ENCODE results near the gene PRIM1. TPM values are rescaled to one million over a fixed set of nuclear protein-coding genes. Genes with fewer than 3 reads are reported as not detected.
A peak's percentile ranks its signal among the peaks of the same experiment; 100 is the strongest.
"Not testable (repeated sequence)": the region's sequence is repeated elsewhere in the genome, so short reads cannot be mapped to it uniquely, and the experiment has no call there.

PRIM1 gene
- total RNA-seq, 1 experiment from 2014 or later = 36.5 TPM

GRCh38 chr12:56723889-56724700, 28.0 kb downstream of the PRIM1 start:
- DNase-seq (ENCODE audit: low read depth, low spot score) = peak; percentile 64
- in situ Hi-C loops (cut with HindIII; ENCODE audit: low pct_unique_long_range_greater_than_20kb, low sequenced_read_pairs) = no loop called here

GRCh38 chr12:56723352-56723751, 28.8 kb downstream of the PRIM1 start:
- no peak for DNase-seq (ENCODE audit: low read depth, low spot score)
- in situ Hi-C loops (cut with HindIII; ENCODE audit: low pct_unique_long_range_greater_than_20kb, low sequenced_read_pairs) = no loop called here

GRCh38 chr12:56722832-56723231, 29.3 kb downstream of the PRIM1 start:
- in situ Hi-C loops (cut with HindIII; ENCODE audit: low pct_unique_long_range_greater_than_20kb, low sequenced_read_pairs) = no loop called here
- no peak for DNase-seq (ENCODE audit: low read depth, low spot score)

GRCh38 chr12:56721721-56722120, 30.4 kb downstream of the PRIM1 start:
- peak; percentile 41 for DNase-seq (ENCODE audit: low read depth, low spot score)
- in situ Hi-C loops (cut with HindIII; ENCODE audit: low pct_unique_long_range_greater_than_20kb, low sequenced_read_pairs) = no loop called here

GRCh38 chr12:56721216-56721615, 30.9 kb downstream of the PRIM1 start:
- DNase-seq (ENCODE audit: low read depth, low spot score) = no peak
- in situ Hi-C loops (cut with HindIII; ENCODE audit: low pct_unique_long_range_greater_than_20kb, low sequenced_read_pairs) = no loop called here

GRCh38 chr12:56720731-56721151, 31.4 kb downstream of the PRIM1 start:
- in situ Hi-C loops (cut with HindIII; ENCODE audit: low pct_unique_long_range_greater_than_20kb, low sequenced_read_pairs) = no loop called here
- no peak for DNase-seq (ENCODE audit: low read depth, low spot score)

GRCh38 chr12:56719056-56719455, 33.1 kb downstream of the PRIM1 start:
- no peak for DNase-seq (ENCODE audit: low read depth, low spot score)
- in situ Hi-C loops (cut with HindIII; ENCODE audit: low pct_unique_long_range_greater_than_20kb, low sequenced_read_pairs) = no loop called here

- no peak for DNase-seq (ENCODE audit: low read depth, low spot score)
- in situ Hi-C loops (cut with HindIII; ENCODE audit: low pct_unique_long_range_greater_than_20kb, low sequenced_read_pairs) = no loop called here
These were observed 33.5 kb downstream of the PRIM1 start for GRCh38 chr12:56718636-56719035.

DNA sequence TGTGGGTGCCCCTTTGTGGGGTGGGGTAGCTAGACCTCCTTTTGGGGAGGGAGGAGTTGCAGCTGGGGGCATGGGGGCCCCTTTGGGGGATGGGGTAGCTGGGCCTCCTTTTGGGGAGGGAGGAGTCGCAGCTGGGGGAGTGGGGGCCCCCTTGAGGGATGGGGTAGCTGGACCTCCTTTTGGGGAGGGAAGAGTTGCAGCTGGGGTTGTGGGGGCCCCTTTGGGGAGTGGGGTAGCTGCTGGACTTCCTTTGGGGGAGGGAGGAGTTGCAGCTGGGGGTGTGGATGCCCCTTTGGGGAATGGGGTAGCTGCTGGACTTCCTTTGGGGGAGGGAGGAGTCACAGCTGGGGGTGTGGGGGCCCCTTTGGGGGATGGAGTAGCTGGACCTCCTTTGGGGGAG, 34.0 kb downstream of the PRIM1 start:
- in situ Hi-C loops (cut with HindIII; ENCODE audit: low pct_unique_long_range_greater_than_20kb, low sequenced_read_pairs) = no loop called here
- DNase-seq (ENCODE audit: low read depth, low spot score) = no peak

DNA sequence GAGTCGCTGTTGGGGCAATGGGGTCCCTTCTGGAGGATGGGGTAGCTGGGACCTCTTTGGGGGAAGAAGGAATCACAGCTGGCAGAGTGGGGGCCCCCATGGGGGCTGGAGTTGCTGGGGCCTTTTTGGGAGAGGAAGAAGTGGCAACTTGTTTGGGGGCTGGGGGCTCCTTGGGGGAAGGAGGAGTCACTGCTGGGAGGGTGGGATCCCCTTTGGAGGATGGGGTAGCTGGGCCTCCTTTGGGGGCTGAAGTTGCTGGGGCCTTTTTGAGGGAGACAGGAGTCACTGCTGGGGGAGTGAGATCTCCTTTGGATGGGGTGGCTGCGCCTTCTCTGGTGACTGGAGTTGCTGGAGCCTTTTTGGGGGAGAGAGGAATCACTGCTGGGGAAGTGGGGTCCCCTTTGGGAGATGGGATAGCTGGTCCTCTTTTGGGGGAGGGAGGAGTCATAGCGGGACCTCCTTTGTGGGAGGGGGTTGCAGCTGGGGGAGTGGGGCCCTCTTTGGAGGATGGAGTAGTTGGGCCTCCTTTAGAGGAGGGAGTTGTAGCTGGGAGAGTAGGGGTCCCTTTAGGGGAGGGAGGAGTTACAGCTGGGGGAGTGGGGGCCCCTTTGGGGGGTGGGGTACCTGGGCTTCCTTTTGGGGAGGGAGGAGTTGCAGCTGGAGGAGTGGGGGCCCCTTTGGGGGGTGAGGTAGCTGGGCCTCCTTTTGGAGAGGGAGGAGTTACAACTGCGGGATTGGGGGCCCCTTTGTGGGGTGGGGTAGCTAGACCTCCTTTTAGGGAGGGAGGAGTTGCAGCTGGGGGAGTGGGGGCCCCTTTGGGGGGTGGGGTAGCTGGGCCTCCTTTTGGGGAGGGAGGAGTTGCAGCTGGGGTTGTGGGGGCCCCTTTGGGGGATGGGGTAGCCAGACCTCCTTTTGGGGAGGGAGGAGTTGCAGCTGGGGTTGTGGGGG, 34.9 kb downstream of the PRIM1 start:
- no peak for DNase-seq (ENCODE audit: low read depth, low spot score)
- in situ Hi-C loops (cut with HindIII; ENCODE audit: low pct_unique_long_range_greater_than_20kb, low sequenced_read_pairs) = no loop called here

DNA sequence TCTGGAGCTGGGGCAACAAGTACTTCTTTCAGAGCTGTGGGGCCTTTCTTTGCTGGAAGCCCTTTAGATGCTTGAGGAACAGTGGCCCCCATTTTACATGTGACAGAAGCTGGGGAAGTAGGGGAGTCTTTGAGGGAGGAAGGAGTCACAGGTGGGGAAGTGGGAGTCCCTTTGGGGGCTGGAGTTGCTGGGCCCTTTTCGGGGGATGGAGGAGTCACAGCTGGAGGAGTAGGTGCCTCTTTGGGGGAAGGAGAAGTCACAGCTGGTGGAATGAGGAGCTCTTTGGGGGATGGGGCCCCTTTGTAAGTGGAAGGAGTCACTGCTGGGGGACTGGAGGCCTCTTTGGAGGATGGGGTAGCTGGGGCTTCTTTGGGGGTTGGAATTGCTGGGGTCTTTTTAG, 35.7 kb downstream of the PRIM1 start:
- DNase-seq (ENCODE audit: low read depth, low spot score) = no peak
- in situ Hi-C loops (cut with HindIII; ENCODE audit: low pct_unique_long_range_greater_than_20kb, low sequenced_read_pairs) = no loop called here

DNA sequence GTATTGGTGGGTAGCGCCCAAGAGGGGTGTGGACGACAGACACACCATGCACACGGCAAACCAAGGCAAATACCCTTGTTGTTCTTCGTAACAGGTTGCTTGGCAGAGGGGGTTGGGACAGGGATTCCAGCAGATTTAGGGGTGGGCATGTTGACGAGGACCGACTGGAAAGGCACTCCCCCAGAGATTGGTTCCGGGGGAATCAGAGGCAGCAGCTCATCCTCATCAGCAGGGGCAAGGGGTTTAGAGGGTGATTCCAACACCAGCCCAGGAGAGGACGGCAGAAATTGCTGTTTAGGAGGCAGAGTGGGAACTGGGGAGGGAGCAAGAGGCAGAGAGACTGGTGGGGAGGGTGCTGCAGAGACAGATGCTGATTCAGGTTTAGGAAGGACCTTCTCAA, 36.3 kb downstream of the PRIM1 start:
- DNase-seq (ENCODE audit: low read depth, low spot score) = no peak
- in situ Hi-C loops (cut with HindIII; ENCODE audit: low pct_unique_long_range_greater_than_20kb, low sequenced_read_pairs) = no loop called here

GRCh38 chr12:56714431-56714929, 37.6 kb downstream of the PRIM1 start:
- in situ Hi-C loops (cut with HindIII; ENCODE audit: low pct_unique_long_range_greater_than_20kb, low sequenced_read_pairs) = no loop called here
- no peak for DNase-seq (ENCODE audit: low read depth, low spot score)

DNA sequence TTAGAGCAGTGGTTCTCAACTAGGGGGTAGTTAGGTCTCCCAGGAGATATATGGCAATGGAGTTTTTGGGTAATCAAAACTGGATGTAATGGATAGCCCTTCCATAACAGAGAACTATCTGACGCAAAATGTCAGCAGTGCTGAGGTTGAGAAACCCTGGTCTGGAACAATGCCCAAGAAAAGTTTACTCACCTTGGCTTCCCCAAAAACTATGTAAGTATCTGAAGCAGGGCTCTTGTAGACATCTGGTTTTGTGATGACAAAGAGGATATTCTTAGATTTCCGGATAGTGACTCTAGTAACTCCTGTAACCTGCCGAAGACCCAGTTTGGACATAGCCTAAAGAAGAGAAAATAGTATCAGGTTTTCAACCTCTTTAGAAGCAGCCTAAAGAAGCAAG, 38.8 kb downstream of the PRIM1 start:
- in situ Hi-C loops (cut with HindIII; ENCODE audit: low pct_unique_long_range_greater_than_20kb, low sequenced_read_pairs) = no loop called here
- DNase-seq (ENCODE audit: low read depth, low spot score) = no peak

DNA sequence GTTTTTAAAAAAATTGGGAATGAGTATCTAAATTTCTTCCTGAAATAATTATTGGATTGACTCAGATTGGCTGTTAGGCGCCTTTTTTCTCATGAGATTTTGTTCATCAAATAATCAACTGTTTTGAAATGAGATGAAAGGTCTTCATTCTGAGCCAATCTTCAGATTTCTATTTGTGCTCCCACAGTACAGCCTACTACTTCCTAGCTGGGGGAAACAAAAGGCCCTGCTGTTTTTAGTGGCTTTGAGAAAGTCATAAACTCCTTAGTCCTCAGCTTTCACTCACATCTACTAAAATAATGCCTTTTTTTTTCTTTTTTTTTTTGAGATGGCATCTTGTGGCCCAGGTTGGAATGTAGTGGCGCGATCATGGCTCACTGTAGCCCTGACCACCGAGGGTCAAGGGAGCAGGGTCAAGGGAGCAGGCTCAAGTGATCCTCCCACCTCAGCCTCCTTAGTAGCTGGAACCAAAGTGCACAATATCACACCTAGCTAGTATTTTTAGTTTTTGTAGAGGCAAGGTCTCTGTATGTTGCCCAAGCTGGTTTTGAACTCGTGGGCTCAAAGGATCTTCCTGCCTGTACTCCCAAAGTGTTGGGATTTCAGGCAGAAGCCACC, 42.3 kb downstream of the PRIM1 start:
- in situ Hi-C loops (cut with HindIII; ENCODE audit: low pct_unique_long_range_greater_than_20kb, low sequenced_read_pairs) = no loop called here
- peak; percentile 84 for DNase-seq (ENCODE audit: low read depth, low spot score)

DNA sequence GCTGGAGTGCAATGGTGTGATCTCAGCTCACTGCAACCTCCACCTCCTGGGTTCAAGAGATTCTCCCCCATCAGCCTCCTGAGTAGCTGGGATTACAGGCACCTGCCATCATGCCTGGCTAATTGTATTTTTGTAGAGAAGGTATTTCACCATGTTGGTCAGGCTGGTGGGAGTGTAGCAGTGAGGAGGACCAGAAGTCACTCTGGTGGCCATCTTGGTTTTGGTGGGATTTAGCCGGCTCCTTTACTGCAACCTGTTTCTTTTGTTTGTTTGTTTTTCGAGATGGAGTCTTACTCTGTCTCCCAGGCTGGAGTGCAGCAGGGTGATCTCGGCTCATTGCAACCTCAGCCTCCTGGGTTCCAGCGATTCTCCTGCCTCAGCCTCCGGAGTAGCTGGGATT, 47.6 kb downstream of the PRIM1 start:
- in situ Hi-C loops (cut with HindIII; ENCODE audit: low pct_unique_long_range_greater_than_20kb, low sequenced_read_pairs); DNase-seq (ENCODE audit: low read depth, low spot score): not testable (repeated sequence)

DNA sequence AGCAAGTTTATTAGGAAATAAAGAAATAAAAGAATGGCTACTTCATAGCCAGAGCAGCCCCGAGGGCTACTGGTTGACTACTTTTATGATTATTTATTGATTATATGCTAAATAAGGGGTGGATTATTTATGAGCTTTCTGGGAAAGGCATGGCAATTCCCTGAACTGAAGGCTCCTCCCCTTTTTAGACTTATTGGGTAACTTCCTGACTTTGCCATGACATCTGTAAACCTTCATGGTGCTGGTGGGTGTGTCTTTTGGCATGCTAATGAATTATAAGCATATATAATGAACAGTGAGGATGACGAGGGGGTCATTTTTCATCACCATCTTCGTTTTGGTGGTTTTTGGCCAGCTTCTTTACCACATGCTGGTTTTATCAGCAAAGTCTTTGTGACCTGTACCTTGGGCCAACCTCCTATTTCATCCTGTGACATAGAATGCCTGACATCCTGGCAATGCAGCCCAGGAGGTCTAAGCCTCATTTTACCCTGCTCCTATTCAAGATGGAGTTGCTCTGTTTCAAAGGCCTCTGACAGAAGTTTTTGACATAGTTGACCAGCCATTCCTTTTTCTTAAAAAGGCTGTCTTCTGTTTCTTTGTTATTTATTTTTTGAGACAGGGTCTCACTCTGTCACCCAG, 53.0 kb downstream of the PRIM1 start:
- in situ Hi-C loops (cut with HindIII; ENCODE audit: low pct_unique_long_range_greater_than_20kb, low sequenced_read_pairs) = no loop called here
- DNase-seq (ENCODE audit: low read depth, low spot score) = no peak
